Nephron progenitor cell (in vitro differentiated cells): ENCODE data around the gene RPS21.

Experiments
- DNase-seq: peaks from one replicate; pipeline ENCODE4 v3.0.0; 2021
- H3K27ac Mint-ChIP-seq: 2 replicates; pipeline ENCODE4 v1.8.0; 2021; ENCODE audit warnings: mild to moderate bottlenecking, moderate library complexity, mixed read lengths
- H3K27me3 Mint-ChIP-seq: 2 replicates; pipeline ENCODE4 v1.8.0; 2021; ENCODE audit warnings: mild to moderate bottlenecking, low read depth, mixed read lengths; ENCODE audit not compliant: poor library complexity
- H3K36me3 Mint-ChIP-seq: 2 replicates; pipeline ENCODE4 v1.8.0; 2021; ENCODE audit warnings: low read depth, mixed read lengths
- H3K4me1 Mint-ChIP-seq: 2 replicates; pipeline ENCODE4 v1.8.0; 2021; ENCODE audit warnings: mixed read lengths
- H3K4me3 Mint-ChIP-seq: 2 replicates; pipeline ENCODE4 v1.8.0; 2021; ENCODE audit warnings: mild to moderate bottlenecking, moderate library complexity, mixed read lengths
- H3K9me3 Mint-ChIP-seq: 2 replicates; pipeline ENCODE4 v1.8.0; 2021; ENCODE audit warnings: mild to moderate bottlenecking, moderate library complexity, mixed read lengths
- TF ChIP-seq, protein P1 (sequence below): fragments of 200-600 bp; sonication (generic); IDR thresholded peaks from 2 replicates; pipeline ENCODE4 v1.5.0; 2021; ENCODE audit warnings: antibody characterized with exemption

RPS21 gene

GRCh38 chr20:62386383-62387218 is at the start of gene RPS21:
Gene RPS21 (plus strand): TSS chr20:62387103. CDS start chr20:62387339, 236 bp downstream.
- TF ChIP-seq, protein P1, sequence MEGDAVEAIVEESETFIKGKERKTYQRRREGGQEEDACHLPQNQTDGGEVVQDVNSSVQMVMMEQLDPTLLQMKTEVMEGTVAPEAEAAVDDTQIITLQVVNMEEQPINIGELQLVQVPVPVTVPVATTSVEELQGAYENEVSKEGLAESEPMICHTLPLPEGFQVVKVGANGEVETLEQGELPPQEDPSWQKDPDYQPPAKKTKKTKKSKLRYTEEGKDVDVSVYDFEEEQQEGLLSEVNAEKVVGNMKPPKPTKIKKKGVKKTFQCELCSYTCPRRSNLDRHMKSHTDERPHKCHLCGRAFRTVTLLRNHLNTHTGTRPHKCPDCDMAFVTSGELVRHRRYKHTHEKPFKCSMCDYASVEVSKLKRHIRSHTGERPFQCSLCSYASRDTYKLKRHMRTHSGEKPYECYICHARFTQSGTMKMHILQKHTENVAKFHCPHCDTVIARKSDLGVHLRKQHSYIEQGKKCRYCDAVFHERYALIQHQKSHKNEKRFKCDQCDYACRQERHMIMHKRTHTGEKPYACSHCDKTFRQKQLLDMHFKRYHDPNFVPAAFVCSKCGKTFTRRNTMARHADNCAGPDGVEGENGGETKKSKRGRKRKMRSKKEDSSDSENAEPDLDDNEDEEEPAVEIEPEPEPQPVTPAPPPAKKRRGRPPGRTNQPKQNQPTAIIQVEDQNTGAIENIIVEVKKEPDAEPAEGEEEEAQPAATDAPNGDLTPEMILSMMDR, result no peak
- H3K9me3 Mint-ChIP-seq, result peaks cover 6% of the 10 kb centered on the region
- H3K4me3 Mint-ChIP-seq, result peak within 1 kb of the TSS; percentile 96
- peaks cover 59% of the 10 kb centered on the region for H3K4me1 Mint-ChIP-seq
- H3K27ac Mint-ChIP-seq, result peak within 1 kb of the TSS; percentile 92
- H3K27me3 Mint-ChIP-seq, result peaks cover 8% of the 10 kb centered on the region
- H3K36me3 Mint-ChIP-seq, result peaks cover 45% of the 10 kb centered on the region
- DNase-seq, result peak; percentile 93

GRCh38 chr20:62337558-62338293 is 49.2 kb upstream of the RPS21 start:
- no peak overlapping the region for H3K4me3 Mint-ChIP-seq
- H3K36me3 Mint-ChIP-seq, result peaks cover 35% of the 10 kb centered on the region
- TF ChIP-seq, protein P1, result no peak
- H3K27me3 Mint-ChIP-seq, result peaks cover 3% of the 10 kb centered on the region
- DNase-seq, result no peak
- no peaks in the 10 kb centered on the region for H3K4me1 Mint-ChIP-seq
- no peak overlapping the region for H3K27ac Mint-ChIP-seq
- H3K9me3 Mint-ChIP-seq, result no peaks in the 10 kb centered on the region

DNA sequence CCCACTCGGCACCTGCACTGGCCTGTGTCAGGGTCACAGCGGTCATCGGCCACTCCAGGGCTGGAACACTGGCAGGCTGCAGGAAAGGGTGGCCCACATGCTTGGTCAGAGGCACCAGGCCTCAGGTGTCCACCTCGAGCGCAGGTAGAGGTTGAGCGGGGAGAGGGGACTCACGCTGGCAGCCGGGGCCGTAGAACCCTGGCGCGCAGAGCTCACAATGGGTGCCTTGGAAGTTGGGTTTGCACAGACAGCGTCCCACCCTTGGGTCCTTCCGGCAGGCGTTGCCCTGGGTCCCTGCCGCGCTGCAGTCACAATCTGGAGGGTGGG is 48.6 kb upstream of the RPS21 start:
- Mint-ChIP-seq H3K27ac (peak overlapping the region; percentile 69), H3K9me3 (no peaks in the 10 kb centered on the region), H3K36me3 (peaks cover 40% of the 10 kb centered on the region), H3K4me3 (no peak overlapping the region), H3K4me1 (no peaks in the 10 kb centered on the region), H3K27me3 (peaks cover 3% of the 10 kb centered on the region)
- DNase-seq, result no peak
- TF ChIP-seq, protein P1, result no peak

DNA sequence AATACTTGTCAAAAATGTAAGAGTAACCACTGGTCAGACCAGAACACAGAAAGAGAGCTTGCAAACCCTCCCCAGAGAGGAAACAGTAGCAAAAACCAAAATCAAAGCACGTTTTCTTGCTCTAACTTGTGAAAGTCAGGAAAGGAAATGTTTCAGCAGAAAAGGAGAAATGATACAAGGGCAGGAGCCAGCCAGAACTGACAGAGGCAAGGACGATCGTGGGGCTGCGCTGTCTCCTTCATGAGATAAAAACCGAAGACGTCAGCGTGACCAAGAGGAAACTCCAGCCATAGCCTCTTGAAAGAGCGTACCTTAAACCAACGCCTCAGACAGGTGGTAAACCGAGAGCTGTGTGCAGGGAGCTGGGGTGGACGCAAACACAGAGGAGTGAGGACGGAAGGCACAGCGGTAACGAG is 47.2 kb upstream of the RPS21 start:
- DNase-seq, result no peak
- TF ChIP-seq, protein P1, result no peak
- Mint-ChIP-seq H3K27me3 (peaks cover 3% of the 10 kb centered on the region), H3K4me1 (no peaks in the 10 kb centered on the region), H3K36me3 (peaks cover 49% of the 10 kb centered on the region), H3K4me3 (no peak overlapping the region), H3K27ac (peak overlapping the region; percentile 89), H3K9me3 (no peaks in the 10 kb centered on the region)

- TF ChIP-seq, protein P1, result no peak
- Mint-ChIP-seq H3K4me3 (no peak overlapping the region), H3K4me1 (no peaks in the 10 kb centered on the region), H3K36me3 (peaks cover 65% of the 10 kb centered on the region), H3K9me3 (peaks cover 2% of the 10 kb centered on the region), H3K27me3 (no peaks in the 10 kb centered on the region), H3K27ac (no peak overlapping the region)
- no peak for DNase-seq
Measured at GRCh38 chr20:62342910-62343309, 44.0 kb upstream of the RPS21 start.
